T-cell (primary cell): ENCODE data around the gene ATG5. TPM values are rescaled to one million over a fixed set of nuclear protein-coding genes. Genes with fewer than 3 reads are reported as not detected.

Experiments used
- ATAC-seq, 4 experiments: fragments of 200-7000 bp in 3 of 4; fragments of 150-1000 bp in 1 of 4; cut with Tn5 transposase; replicated peaks in 1 of 4; 1 replicate in 3 of 4; 2 replicates in 1 of 4; pipeline ENCODE4 v1.10.0; 2021; ENCODE audit warnings: moderate library complexity in 3 of 4, mild to moderate bottlenecking in 2 of 4, moderate number of reproducible peaks in 1 of 4
- CTCF ChIA-PET, 2 donors: fragments of 300-600 bp; sonication (Branson Sonifier 250); formaldehyde crosslinking; loops; one replicate each; lab custom pipeline; 2022; ENCODE audit warnings: antibody characterized with exemption in 2 of 2; lab: Charles Lee
- POLR2A ChIA-PET, 2 donors: fragments of 300-600 bp; sonication (Branson Sonifier 250); formaldehyde crosslinking; loops; one replicate each; lab custom pipeline; 2022; ENCODE audit warnings: antibody characterized with exemption in 2 of 2; lab: Charles Lee
- DNase-seq, 35 experiments: peaks; one replicate each; pipeline versions ENCODE4 v3.0.0 to v3.0.0-alpha.2; 2013 to 2023
- H3K27ac ChIP-seq: one replicate; pipeline ENCODE4 v1.5.1; 2013; ENCODE audit warnings: low read length
- H3K27me3 ChIP-seq, 2 experiments: replicated peaks in 1 of 2; 1 replicate in 1 of 2; 2 replicates in 1 of 2; pipeline versions ENCODE4 v1.6.1 to v1.7.0; 2013; ENCODE audit warnings: low read length in 1 of 2, mixed read lengths in 1 of 2; ENCODE audit not compliant: control insufficient read depth in 2 of 2, insufficient read depth in 2 of 2; ENCODE audit errors: extremely low read depth in 1 of 2
- H3K36me3 ChIP-seq, 2 donors: 1 replicate in 1 of 2; 2 replicates in 1 of 2; pipeline versions ENCODE4 v1.6.1 to v1.7.0; 2013; ENCODE audit warnings: low read length in 1 of 2; ENCODE audit not compliant: control insufficient read depth in 2 of 2, insufficient read depth in 1 of 2; ENCODE audit errors: extremely low read depth in 1 of 2
- H3K4me1 ChIP-seq, 2 experiments: 1 replicate in 1 of 2; 2 replicates in 1 of 2; pipeline versions ENCODE4 v1.6.1 to v1.7.0; 2013; ENCODE audit warnings: low read length in 2 of 2, mixed read lengths in 1 of 2; ENCODE audit not compliant: insufficient read depth in 2 of 2, control insufficient read depth in 1 of 2; ENCODE audit errors: extremely low read depth in 1 of 2
- H3K4me3 ChIP-seq, 2 donors: 1 replicate in 1 of 2; 2 replicates in 1 of 2; pipeline versions ENCODE4 v1.5.1 to v1.7.0; 2013; ENCODE audit warnings: mild to moderate bottlenecking in 2 of 2, low read length in 1 of 2, moderate library complexity in 1 of 2; ENCODE audit not compliant: control insufficient read depth in 1 of 2; ENCODE audit errors: extremely low read depth in 1 of 2
- H3K9me3 ChIP-seq: 2 replicates; pipeline ENCODE4 v1.7.0; 2013
- H3K27ac Mint-ChIP-seq, 2 donors: one replicate each; pipeline ENCODE4 v1.8.0; 2020 to 2021; ENCODE audit warnings: mild to moderate bottlenecking in 2 of 2, mixed read lengths in 2 of 2
- H3K27me3 Mint-ChIP-seq, 2 donors: one replicate each; pipeline ENCODE4 v1.8.0; 2021 to 2022; ENCODE audit warnings: mixed read lengths in 2 of 2
- H3K36me3 Mint-ChIP-seq: one replicate; pipeline ENCODE4 v1.8.0; 2021; ENCODE audit warnings: mixed read lengths
- H3K4me1 Mint-ChIP-seq, 3 donors: one replicate each; pipeline ENCODE4 v1.8.0; 2020 to 2022; ENCODE audit warnings: mixed read lengths in 3 of 3, mild to moderate bottlenecking in 1 of 3
- H3K4me3 Mint-ChIP-seq, 3 donors: one replicate each; pipeline ENCODE4 v1.8.0; 2020 to 2022; ENCODE audit warnings: mild to moderate bottlenecking in 3 of 3, mixed read lengths in 3 of 3, moderate library complexity in 3 of 3
- H3K9me3 Mint-ChIP-seq, 3 donors: one replicate each; pipeline ENCODE4 v1.8.0; 2020 to 2022; ENCODE audit warnings: mixed read lengths in 3 of 3
- WGBS: methylation state at CpG from one replicate; pipeline ENCODE4 v1.1.5; 2013; ENCODE audit warnings: missing lambda C conversion rate; ENCODE audit not compliant: insufficient coverage; 5-methylcytosine and 5-hydroxymethylcytosine counted together
- total RNA-seq, 35 experiments: library from RNA in 6 of 35; stranded (reverse) in 6 of 35; fragments of 120-200 nt in 1 of 35; gene quantifications; one replicate each; pipeline versions ENCODE4 v1.2.1 to v1.2.4 and lab custom pipeline; 2013 to 2026

Gene ATG5
- total RNA-seq, 5 donors from 2014 or later (not counting 1 experiment from before 2014, with no cell fraction given): 20.4 to 28.7 (median 23.7) TPM

GRCh38 chr6:106287215-106287614 lies 38.3 kb downstream of the ATG5 start:
- POLR2A ChIA-PET: no interaction called here
- H3K36me3 Mint-ChIP-seq: peaks cover 32% of the 10 kb centered on the region
- no peak overlapping the region for H3K4me3 ChIP-seq
- no peaks in the 10 kb centered on the region for H3K9me3 ChIP-seq
- ATAC-seq: no peak
- H3K27me3 ChIP-seq: no peaks in the 10 kb centered on the region
- no peak for DNase-seq
- H3K27me3 Mint-ChIP-seq: no peaks in the 10 kb centered on the region
- no peaks in the 10 kb centered on the region for H3K9me3 Mint-ChIP-seq
- no peaks in the 10 kb centered on the region for H3K4me1 ChIP-seq
- H3K36me3 ChIP-seq: peaks cover 0 to 18% of the 10 kb centered on the region in 2 donors
- no peak overlapping the region for H3K27ac ChIP-seq
- no peak overlapping the region for H3K27ac Mint-ChIP-seq
- no CpG with 5 or more reads among the region's 1 CpG for WGBS
- CTCF ChIA-PET: no interaction called here
- no peak overlapping the region for H3K4me3 Mint-ChIP-seq
- H3K4me1 Mint-ChIP-seq: peaks cover 36 to 51% (median 42%) of the 10 kb centered on the region in 3 donors

- Mint-ChIP-seq H3K4me3 (no peak overlapping the region), H3K27me3 (no peaks in the 10 kb centered on the region), H3K9me3 (no peaks in the 10 kb centered on the region), H3K27ac (no peak overlapping the region), H3K36me3 (peaks cover 27% of the 10 kb centered on the region), H3K4me1 (peaks cover 37 to 53% (median 45%) of the 10 kb centered on the region in 3 donors)
- no peaks in the 10 kb centered on the region for H3K4me1 ChIP-seq
- no peaks in the 10 kb centered on the region for H3K9me3 ChIP-seq
- H3K27ac ChIP-seq: no peak overlapping the region
- ATAC-seq (no peak), DNase-seq (no peak)
- CTCF ChIA-PET: no interaction called here
- no peak overlapping the region for H3K4me3 ChIP-seq
- POLR2A ChIA-PET: no interaction called here
- no peaks in the 10 kb centered on the region for H3K27me3 ChIP-seq
- WGBS: no CpG with 5 or more reads among the region's 1 CpG
- peaks cover 0 to 13% of the 10 kb centered on the region in 2 donors for H3K36me3 ChIP-seq
Measured at GRCh38 chr6:106286746-106287145, 38.8 kb downstream of the ATG5 start.

GRCh38 chr6:106283481-106283880 lies 42.1 kb downstream of the ATG5 start:
- Mint-ChIP-seq H3K9me3 (no peaks in the 10 kb centered on the region), H3K36me3 (peaks cover 24% of the 10 kb centered on the region), H3K27me3 (no peaks in the 10 kb centered on the region), H3K27ac (no peak overlapping the region), H3K4me1 (peaks cover 39 to 46% (median 41%) of the 10 kb centered on the region in 3 donors), H3K4me3 (no peak overlapping the region)
- ChIA-PET CTCF (no interaction called here), POLR2A (no interaction called here)
- ATAC-seq: no peak
- DNase-seq: no peak
- Histone ChIP-seq H3K27ac (no peak overlapping the region), H3K9me3 (no peaks in the 10 kb centered on the region), H3K27me3 (no peaks in the 10 kb centered on the region), H3K4me1 (no peaks in the 10 kb centered on the region), H3K4me3 (no peak overlapping the region), H3K36me3 (peaks cover 0 to 9% of the 10 kb centered on the region in 2 donors)
- 100% methylated on average over 3 of the region's 10 CpGs for WGBS

- Histone ChIP-seq H3K4me3 (no peak overlapping the region), H3K27ac (no peak overlapping the region), H3K4me1 (no peaks in the 10 kb centered on the region), H3K36me3 (peaks cover 0 to 14% of the 10 kb centered on the region in 2 donors), H3K9me3 (no peaks in the 10 kb centered on the region), H3K27me3 (no peaks in the 10 kb centered on the region)
- ChIA-PET CTCF (interaction anchor here in 1 of 2 donors (1.1 kb wide), 1 partner anchor 66 kb away, joined by 4 read pairs; no protein-coding TSS in a partner anchor), POLR2A (no interaction called here)
- no peaks in the 10 kb centered on the region for H3K9me3 Mint-ChIP-seq
- H3K27ac Mint-ChIP-seq: no peak overlapping the region
- DNase-seq: no peak
- H3K4me3 Mint-ChIP-seq: no peak overlapping the region
- no CpG with 5 or more reads among the region's 2 CpGs for WGBS
- no peak for ATAC-seq
- H3K4me1 Mint-ChIP-seq: peaks cover 31 to 42% (median 39%) of the 10 kb centered on the region in 3 donors
- H3K27me3 Mint-ChIP-seq: no peaks in the 10 kb centered on the region
- H3K36me3 Mint-ChIP-seq: peaks cover 30% of the 10 kb centered on the region
Measured at GRCh38 chr6:106281661-106282060, 43.9 kb downstream of the ATG5 start.

GRCh38 chr6:106281088-106281487 lies 44.5 kb downstream of the ATG5 start:
- H3K4me3 ChIP-seq: no peak overlapping the region
- Mint-ChIP-seq H3K4me1 (peaks cover 30 to 44% (median 39%) of the 10 kb centered on the region in 3 donors), H3K27me3 (no peaks in the 10 kb centered on the region), H3K4me3 (no peak overlapping the region), H3K9me3 (no peaks in the 10 kb centered on the region), H3K36me3 (peaks cover 32% of the 10 kb centered on the region), H3K27ac (no peak overlapping the region)
- H3K36me3 ChIP-seq: peaks cover 0 to 17% of the 10 kb centered on the region in 2 donors
- no peaks in the 10 kb centered on the region for H3K27me3 ChIP-seq
- ChIA-PET POLR2A (no interaction called here), CTCF (interaction anchor here in 1 of 2 donors (1.1 kb wide), 1 partner anchor 67 kb away, joined by 4 read pairs; no protein-coding TSS in a partner anchor)
- H3K9me3 ChIP-seq: no peaks in the 10 kb centered on the region
- ATAC-seq (no peak), DNase-seq (no peak)
- no peak overlapping the region for H3K27ac ChIP-seq
- no peaks in the 10 kb centered on the region for H3K4me1 ChIP-seq

- Histone ChIP-seq H3K9me3 (no peaks in the 10 kb centered on the region), H3K4me1 (no peaks in the 10 kb centered on the region), H3K4me3 (no peak overlapping the region), H3K36me3 (peaks cover 0 to 17% of the 10 kb centered on the region in 2 donors), H3K27ac (no peak overlapping the region), H3K27me3 (no peaks in the 10 kb centered on the region)
- POLR2A ChIA-PET: no interaction called here
- Mint-ChIP-seq H3K27me3 (no peaks in the 10 kb centered on the region), H3K4me3 (no peak overlapping the region), H3K36me3 (peaks cover 23% of the 10 kb centered on the region), H3K4me1 (peaks cover 28 to 47% (median 30%) of the 10 kb centered on the region in 3 donors), H3K9me3 (no peaks in the 10 kb centered on the region), H3K27ac (no peak overlapping the region)
- no peak for ATAC-seq
- CTCF ChIA-PET: interaction anchor here in 1 of 2 donors (0.6 kb wide), 2 partner anchors 16 to 1778 kb away, joined by 3 to 4 read pairs; no protein-coding TSS in a partner anchor
- no peak for DNase-seq
- no CpG with 5 or more reads among the region's 1 CpG for WGBS
Measured at GRCh38 chr6:106279179-106279578, 46.4 kb downstream of the ATG5 start.
